ENCODE results near the gene NEK10.
"Not testable (repeated sequence)": the region's sequence is repeated elsewhere in the genome, so short reads cannot be mapped to it uniquely, and the experiment has no call there.

The NEK10 gene

DNA sequence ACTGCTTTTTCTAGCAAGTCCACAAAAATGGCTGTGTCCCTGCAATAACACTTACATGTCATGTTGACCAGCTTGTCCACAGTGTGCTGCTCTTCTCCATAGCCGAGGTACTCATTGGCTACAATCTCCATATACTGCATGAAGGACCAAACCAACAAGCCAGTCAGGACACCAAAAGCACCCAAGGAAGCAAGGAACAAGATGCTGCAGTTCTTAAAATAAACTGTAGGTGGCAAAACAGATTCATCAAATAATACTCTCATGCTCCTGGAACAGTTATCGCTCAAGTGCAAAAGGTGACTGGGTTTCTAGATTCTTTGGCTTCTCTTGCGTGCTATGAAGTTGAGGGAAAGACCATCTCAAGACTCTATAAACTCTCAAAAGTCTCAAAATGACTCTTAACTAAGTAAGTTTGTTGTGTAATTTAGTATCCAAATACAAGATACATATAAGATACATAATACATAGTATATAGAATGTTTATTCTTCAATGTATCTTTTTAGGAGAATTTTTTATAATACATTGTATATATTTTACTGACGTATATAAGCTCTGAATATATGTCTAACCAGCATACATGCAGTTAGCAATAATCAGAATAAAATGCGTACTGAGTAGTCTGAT lies 57.0 kb downstream of the NEK10 start:
- DNase-seq (ENCODE audit: low read depth): peak; percentile 79

- peak; percentile 94 for DNase-seq (ENCODE audit: low read depth)
Measured at GRCh38 chr3:27311400-27311799, 57.8 kb downstream of the NEK10 start.

DNA sequence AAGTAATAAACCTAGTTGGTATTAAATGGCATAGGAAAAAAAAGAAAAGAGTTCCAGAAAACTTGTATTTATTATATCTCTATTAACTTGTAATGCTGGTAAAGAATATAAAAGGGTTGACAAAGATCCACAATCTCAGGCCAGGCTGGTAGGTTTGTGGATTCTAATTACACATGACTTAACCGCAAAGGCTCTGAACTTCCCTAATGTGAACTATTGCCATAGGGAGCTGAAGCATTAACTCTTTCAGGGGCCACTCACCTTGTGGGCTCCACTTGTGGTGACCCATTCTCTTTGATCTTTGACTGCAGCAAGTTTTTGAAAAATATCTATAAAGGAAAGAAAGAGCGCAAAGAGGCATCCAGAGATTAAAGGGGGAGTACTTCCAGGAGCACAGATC lies 58.5 kb downstream of the NEK10 start:
- no peak for DNase-seq (ENCODE audit: low read depth)

DNA sequence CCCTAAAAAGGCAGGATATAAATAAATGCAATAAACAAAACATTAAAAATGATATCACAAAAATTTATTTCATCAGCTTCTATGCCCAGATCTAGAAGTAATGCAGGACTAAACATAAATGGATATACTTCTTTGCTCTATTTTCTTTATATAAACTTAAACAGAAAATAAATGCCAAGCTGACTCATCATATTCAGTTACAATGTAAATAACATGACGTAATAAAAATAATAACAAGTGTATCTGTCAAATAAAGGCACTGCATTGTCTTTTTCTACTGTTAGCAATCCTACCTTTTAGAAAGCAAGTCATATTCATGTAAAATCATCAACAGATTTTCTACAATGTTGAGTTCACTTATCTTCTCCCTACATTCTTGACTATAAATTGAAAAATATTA lies 61.6 kb downstream of the NEK10 start:
- no peak for DNase-seq (ENCODE audit: low read depth)

DNA sequence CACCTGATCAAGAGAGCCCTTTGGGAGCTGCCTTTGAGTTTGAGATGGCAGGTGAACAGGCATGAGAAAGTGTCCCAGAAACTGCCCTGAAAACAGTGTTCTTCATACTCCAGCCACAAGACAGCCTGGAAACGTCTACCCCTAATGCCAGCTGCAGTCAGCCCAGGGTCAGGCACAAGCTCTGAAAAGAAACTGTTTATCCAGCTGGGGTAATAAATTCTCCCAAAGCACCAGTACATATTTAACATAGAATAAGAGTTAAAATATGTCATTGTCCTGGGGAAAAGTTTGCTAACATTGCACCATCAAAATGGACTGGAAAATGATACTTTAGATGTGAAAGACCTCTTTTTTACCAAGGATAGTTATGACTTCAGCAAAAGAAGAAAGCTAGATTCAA lies 66.3 kb downstream of the NEK10 start:
- no peak for DNase-seq (ENCODE audit: low read depth)

GRCh38 chr3:27298981-27299380 lies 70.2 kb downstream of the NEK10 start:
- not testable (repeated sequence) for DNase-seq (ENCODE audit: low read depth)

DNA sequence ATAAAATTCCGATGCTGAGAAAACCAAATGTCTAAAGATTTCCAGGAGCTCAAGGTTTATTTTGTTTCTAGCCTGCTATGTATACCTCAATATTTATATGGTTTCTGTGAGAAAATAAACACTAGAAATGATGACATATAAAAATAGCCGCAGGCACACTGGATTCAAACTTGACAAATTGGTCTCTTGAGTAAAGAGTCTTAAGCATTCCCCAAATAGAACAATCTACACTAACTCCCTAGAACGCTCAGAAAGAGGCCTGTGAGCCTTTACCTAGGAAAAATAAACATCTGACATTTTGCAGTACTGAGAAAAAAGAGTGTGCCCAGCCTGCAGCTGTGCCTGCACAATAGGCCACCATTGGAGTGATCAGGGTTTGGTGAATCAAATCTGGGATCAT lies 75.2 kb downstream of the NEK10 start:
- DNase-seq (ENCODE audit: low read depth): no peak

- no peak for DNase-seq (ENCODE audit: low read depth)
Measured at GRCh38 chr3:27290760-27291159, 78.4 kb downstream of the NEK10 start.

- no peak for DNase-seq (ENCODE audit: low read depth)
Measured at GRCh38 chr3:27289769-27290413, 79.3 kb downstream of the NEK10 start.

DNA sequence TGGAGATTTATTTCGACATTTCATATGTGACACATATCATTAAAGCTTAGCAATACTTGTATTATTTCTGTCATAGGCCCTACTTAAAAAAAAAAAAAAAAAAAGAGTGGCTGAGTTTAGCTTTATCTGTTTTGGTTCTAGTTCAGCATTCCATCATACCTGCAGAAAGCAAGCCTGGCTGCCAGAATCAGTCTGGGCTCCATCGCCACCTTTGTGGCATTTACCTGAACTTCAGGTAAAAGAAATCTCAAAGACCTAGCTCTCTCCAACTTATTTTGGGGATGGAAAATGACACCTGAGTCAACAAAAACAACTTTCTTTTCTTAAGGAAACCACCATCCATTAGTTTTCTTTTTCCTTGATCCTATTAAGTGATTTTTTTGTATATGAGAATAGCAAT lies 82.1 kb downstream of the NEK10 start:
- DNase-seq (ENCODE audit: low read depth): no peak

GRCh38 chr3:27286467-27286866 lies 82.7 kb downstream of the NEK10 start:
- DNase-seq (ENCODE audit: low read depth): not testable (repeated sequence)

- no peak for DNase-seq (ENCODE audit: low read depth)
Measured at GRCh38 chr3:27285668-27286067, 83.5 kb downstream of the NEK10 start.

- DNase-seq (ENCODE audit: low read depth): no peak
Measured at GRCh38 chr3:27281671-27282150, 87.5 kb downstream of the NEK10 start.

DNA sequence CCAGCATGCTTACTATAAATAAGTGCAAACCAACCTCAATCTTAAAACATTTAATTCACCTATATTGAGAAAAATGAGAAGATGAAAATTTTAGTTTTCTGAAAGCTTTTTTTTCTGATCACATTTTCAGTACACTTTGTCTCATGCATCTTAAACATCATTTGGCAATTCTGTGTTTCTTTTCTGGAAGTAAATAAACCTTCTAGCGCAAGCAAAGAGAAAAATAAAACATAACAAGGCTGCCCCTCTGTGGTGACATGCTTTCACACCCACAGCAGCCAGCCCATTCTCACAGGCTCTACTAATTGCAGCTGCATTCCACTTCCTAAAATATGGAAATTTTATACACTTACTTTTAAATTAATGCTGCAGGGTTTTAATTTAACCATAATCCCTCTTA lies 90.1 kb downstream of the NEK10 start:
- DNase-seq (ENCODE audit: low read depth): peak; percentile 6

DNA sequence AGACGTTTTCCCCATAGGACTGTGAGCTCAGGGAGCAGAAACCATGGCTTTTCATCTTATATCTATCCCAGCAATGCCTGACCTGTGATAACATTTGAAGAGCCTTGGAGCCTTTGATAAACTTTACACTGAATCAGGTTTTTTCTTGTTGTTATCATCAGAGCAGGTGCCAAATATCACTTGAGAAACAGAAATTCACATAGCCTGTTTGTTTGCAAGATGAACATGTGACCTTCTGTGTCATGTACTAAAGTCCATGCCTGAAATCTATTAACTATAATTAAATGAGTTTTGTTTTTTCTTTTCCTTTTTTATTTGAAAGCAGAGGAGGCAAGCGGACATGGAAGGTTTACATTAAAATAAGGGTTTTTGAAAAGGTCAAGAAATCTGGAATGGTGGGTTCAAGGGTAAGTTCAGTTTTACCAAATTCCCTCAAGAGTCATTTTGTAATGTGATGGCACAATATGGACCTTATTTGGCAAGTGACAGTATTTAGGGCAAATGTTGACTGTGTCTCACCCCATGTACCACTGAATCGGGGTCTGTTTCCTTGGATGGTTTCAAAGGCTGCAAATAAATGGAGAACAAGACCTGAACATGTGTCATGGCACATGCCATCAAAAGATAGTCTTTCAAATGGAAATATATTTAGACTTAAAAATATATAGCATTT lies 90.7 kb downstream of the NEK10 start:
- DNase-seq (ENCODE audit: low read depth): no peak

DNA sequence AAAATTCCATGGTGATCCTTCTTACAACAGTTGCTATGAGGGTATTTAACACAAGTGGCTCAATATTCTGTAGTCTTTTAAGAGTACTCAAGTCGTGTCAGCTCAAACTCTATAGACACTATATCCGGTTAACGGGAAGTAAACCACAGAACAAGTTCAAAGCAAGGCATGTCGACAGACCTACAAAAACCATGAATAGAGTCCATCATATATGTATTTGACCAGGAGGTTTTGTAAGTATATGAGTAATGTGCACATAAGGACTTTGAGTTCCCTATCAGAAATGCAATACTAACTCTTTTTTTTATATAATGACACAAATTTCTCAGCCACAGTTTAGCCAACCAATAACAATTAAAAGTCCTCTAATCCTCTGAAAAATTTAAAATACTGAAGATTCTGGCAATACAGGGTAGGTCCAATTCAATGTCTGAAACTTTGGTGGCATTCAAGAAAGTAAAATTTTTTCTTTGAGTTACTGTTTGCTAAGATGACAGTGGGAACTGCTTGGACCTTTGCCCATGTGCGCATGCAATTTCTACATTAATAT lies 93.7 kb downstream of the NEK10 start:
- DNase-seq (ENCODE audit: low read depth): no peak

GRCh38 chr3:27271890-27272289 lies 97.3 kb downstream of the NEK10 start:
- DNase-seq (ENCODE audit: low read depth): no peak

- DNase-seq (ENCODE audit: low read depth): no peak
Measured at GRCh38 chr3:27254896-27255295, 114.3 kb downstream of the NEK10 start.

- peak; percentile 34 for DNase-seq (ENCODE audit: low read depth)
Measured at GRCh38 chr3:27253831-27254230, 115.4 kb downstream of the NEK10 start.

DNA sequence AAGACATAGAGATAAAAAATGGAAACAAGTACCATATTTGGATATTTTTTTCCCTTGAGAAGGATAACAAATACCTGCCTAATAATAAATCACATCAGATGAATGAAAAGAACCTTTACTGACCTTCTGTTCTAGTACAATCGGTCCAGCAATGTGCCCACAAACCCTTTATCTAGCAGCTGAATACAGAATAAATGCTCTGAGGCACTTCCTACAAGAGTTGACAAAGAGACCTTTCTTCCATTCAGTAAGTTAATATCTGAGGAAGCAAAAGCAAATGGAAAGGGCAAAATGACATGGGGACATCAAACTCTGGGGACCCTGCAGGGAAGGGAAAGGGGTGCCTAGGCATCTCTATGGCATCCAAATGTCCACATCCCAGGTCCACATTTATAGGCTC lies 115.8 kb downstream of the NEK10 start:
- no peak for DNase-seq (ENCODE audit: low read depth)

GRCh38 chr3:27252646-27253045 lies 116.5 kb downstream of the NEK10 start:
- no peak for DNase-seq (ENCODE audit: low read depth)

GRCh38 chr3:27244374-27244773 lies 124.8 kb downstream of the NEK10 start:
- DNase-seq (ENCODE audit: low read depth): no peak

DNA sequence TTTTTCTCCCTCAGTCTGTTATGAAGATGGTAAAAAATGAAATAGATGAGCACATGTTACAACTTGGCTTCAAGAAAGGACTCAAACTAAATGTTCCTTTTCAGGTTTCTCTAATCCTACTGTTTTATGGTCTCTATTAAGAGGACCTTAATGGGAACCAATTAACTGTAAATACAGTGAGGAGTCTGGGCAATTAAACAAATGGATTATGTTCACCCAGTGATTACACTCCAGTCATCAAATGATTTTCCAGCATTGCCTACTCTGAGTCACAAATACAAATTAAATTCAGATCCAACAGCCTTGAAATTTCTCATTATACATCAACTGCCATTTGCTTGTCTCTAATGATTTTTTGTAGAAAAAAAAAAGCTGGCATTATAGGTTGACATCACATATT lies 129.2 kb downstream of the NEK10 start:
- no peak for DNase-seq (ENCODE audit: low read depth)

Data from amniotic epithelial cell (primary cell).